GM12892 (cell line): ENCODE measurements around the gene HSPA1L.
"Not testable (repeated sequence)": the region's sequence is repeated elsewhere in the genome, so short reads cannot be mapped to it uniquely, and the experiment has no call there.

Experiments
- DNase-seq: peaks from one replicate; pipeline ENCODE4 v3.0.0; 2011; ENCODE audit not compliant: insufficient read length
- FAIRE-seq: peaks from 2 replicates; lab custom pipeline; 2011; peaks lifted over from hg19 to GRCh38; lab: Jason Lieb, UNC
- POLR2A ChIP-seq: IDR thresholded peaks from 2 replicates; pipeline ENCODE4 v1.6.1; 2011; ENCODE audit warnings: low read depth, low read length, control low read depth
- POLR2AphosphoS5 ChIP-seq: IDR thresholded peaks from 2 replicates; pipeline ENCODE4 v1.6.1; 2011; ENCODE audit warnings: low read depth, low read length, control low read depth
- TAF1 ChIP-seq: IDR thresholded peaks from 2 replicates; pipeline ENCODE4 v1.6.1; 2011; ENCODE audit warnings: low read depth, mild to moderate bottlenecking, control low read depth, low read length, borderline replicate concordance

HSPA1L gene

GRCh38 chr6:31834367-31835250 is 19.5 kb upstream of the HSPA1L start:
- TF ChIP-seq POLR2A, result peak; percentile 100
- TF ChIP-seq POLR2AphosphoS5, result peak; percentile 100
- TF ChIP-seq TAF1, result peak; percentile 93
- DNase-seq (peak; percentile 80), FAIRE-seq (no peak)

DNA sequence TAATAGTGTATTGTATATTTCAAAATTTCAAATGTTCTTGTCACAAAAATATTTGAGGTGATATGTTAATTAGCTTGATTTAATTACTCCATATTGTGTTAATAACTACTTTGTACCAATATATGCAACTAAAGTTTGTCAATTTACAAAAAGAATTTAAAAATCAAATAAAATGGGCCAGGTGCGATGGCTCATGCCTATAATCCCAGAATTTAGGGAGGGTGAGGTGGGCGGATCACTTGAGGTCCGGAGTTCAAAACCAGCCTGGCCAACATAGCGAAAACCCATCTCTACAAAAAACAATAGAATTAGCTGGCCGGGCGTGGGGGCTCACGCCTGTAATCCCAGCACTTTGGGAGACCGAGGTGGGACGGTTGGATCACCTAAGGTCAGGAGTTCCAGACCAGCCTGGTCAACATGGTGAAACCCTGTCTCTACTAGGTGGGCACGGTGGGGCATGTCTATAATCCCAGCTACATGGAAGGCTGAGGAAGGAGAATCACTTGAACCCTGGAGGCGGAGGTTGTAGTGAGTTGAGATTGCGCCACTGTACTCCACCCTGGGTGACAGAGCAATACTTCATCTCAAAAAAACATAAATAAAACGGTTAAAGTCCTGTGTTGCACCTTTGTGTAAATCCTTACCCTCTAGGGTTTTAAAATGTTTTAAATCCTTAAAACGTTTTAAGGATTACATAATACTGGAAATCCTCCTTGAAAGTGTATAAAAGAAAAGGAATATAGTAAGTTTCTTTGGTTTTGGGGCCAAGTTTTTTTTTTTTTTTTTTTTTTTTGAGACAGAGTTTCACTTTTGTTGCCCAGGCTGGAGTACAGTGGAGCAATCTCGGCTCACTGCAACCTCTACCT is 16.5 kb upstream of the HSPA1L start:
- TF ChIP-seq POLR2AphosphoS5 (no peak), TAF1 (no peak), POLR2A (no peak)
- FAIRE-seq (no peak), DNase-seq (no peak)

- DNase-seq (no peak), FAIRE-seq (no peak)
- TF ChIP-seq TAF1 (no peak), POLR2A (no peak), POLR2AphosphoS5 (no peak)
Measured at GRCh38 chr6:31830886-31831335, 15.8 kb upstream of the HSPA1L start.

DNA sequence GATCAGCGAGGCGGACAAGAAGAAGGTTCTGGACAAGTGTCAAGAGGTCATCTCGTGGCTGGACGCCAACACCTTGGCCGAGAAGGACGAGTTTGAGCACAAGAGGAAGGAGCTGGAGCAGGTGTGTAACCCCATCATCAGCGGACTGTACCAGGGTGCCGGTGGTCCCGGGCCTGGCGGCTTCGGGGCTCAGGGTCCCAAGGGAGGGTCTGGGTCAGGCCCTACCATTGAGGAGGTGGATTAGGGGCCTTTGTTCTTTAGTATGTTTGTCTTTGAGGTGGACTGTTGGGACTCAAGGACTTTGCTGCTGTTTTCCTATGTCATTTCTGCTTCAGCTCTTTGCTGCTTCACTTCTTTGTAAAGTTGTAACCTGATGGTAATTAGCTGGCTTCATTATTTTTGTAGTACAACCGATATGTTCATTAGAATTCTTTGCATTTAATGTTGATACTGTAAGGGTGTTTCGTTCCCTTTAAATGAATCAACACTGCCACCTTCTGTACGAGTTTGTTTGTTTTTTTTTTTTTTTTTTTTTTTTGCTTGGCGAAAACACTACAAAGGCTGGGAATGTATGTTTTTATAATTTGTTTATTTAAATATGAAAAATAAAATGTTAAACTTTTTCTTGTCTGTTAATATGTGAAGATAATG is 14.7 kb upstream of the HSPA1L start:
- TF ChIP-seq POLR2A, result no peak
- TF ChIP-seq TAF1, result no peak
- no peak for TF ChIP-seq POLR2AphosphoS5
- FAIRE-seq, result no peak
- DNase-seq, result no peak

DNA sequence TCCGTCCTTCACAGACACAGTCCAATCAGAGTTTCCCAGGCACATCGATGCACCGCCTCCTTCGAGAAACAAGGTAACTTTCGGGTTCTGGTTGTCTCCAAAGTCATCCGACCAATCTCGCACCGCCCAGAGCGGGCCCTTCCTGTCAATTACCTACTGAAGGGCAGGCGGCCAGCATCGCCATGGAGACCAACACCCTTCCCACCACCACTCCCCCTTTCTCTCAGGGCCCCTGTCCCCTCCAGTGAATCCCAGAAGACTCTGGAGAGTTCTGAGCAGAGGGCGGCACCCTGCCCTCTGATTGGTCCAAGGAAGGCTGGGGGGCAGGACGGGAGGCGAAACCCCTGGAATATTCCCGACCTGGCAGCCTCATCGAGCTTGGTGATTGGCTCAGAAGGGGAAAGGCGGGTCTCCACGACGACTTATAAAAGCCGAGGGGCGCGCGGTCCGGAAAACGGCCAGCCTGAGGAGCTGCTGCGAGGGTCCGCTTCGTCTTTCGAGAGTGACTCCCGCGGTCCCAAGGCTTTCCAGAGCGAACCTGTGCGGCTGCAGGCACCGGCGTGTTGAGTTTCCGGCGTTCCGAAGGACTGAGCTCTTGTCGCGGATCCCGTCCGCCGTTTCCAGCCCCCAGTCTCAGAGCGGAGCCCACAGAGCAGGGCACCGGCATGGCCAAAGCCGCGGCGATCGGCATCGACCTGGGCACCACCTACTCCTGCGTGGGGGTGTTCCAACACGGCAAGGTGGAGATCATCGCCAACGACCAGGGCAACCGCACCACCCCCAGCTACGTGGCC is 12.4 kb upstream of the HSPA1L start, which contains the start of gene HSPA1B:
TSS of gene HSPA1B (plus strand) at position 453 of the 794 bp plus-strand sequence. CDS start at position 666, 213 bp downstream.
- DNase-seq, result peak; percentile 84
- TF ChIP-seq POLR2AphosphoS5 (peak; percentile 96), POLR2A (peak; percentile 99), TAF1 (no peak)
- peak; percentile 67 for FAIRE-seq

DNA sequence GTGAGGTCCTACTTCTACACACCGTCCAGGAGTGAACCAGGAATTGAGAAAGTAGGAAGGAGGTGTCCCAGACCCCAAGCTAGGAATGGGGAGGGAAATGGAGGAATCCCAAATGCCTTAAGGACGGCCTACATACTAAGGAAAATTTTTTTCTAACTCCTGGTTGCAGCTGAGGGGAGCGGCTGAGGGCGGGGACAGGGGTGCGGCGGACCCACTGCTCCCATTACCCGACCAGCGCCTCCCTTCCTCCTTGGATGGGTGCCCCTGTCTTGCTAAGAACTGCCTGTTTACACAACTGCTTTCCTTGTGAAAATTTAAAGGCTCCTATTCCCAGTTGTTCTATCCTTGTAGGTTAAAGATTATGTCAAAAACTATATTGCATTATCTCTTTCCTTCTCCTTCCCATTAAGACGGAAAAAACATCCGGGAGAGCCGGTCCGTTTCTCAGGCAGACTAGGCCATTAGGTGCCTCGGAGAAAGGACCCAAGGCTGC is 11.8 kb upstream of the HSPA1L start:
- peak; percentile 51 for DNase-seq
- TF ChIP-seq POLR2A (no peak), TAF1 (0 out of 2 replicates have a peak, but pooled peaks have one; percentile 6)
- no peak for FAIRE-seq

- TF ChIP-seq POLR2AphosphoS5 (no peak), POLR2A (no peak), TAF1 (no peak)
- no peak for FAIRE-seq
- no peak for DNase-seq
Measured at GRCh38 chr6:31825553-31825952, 10.5 kb upstream of the HSPA1L start.

- DNase-seq, FAIRE-seq: not testable (repeated sequence)
Measured at GRCh38 chr6:31823592-31824196, 8.6 kb upstream of the HSPA1L start.

GRCh38 chr6:31822036-31822821 is 7.1 kb upstream of the HSPA1L start:
- FAIRE-seq (peak; percentile 72), DNase-seq (peak; percentile 55)
- 0 out of 2 replicates have a peak, but pooled peaks have one; percentile 33 for TF ChIP-seq TAF1
- no peak for TF ChIP-seq POLR2A
- 0 out of 2 replicates have a peak, but pooled peaks have one; percentile 1 for TF ChIP-seq POLR2AphosphoS5

GRCh38 chr6:31821301-31822035 is 6.4 kb upstream of the HSPA1L start:
- DNase-seq, result peak; percentile 67
- peak; percentile 63 for FAIRE-seq
- TF ChIP-seq POLR2A, result peak; percentile 81; the same call in 1 of the 2 replicates
- TF ChIP-seq POLR2AphosphoS5, result peak; percentile 53; the same call in 1 of the 2 replicates
- TF ChIP-seq TAF1, result peak; percentile 32; the same call in 1 of the 2 replicates

DNA sequence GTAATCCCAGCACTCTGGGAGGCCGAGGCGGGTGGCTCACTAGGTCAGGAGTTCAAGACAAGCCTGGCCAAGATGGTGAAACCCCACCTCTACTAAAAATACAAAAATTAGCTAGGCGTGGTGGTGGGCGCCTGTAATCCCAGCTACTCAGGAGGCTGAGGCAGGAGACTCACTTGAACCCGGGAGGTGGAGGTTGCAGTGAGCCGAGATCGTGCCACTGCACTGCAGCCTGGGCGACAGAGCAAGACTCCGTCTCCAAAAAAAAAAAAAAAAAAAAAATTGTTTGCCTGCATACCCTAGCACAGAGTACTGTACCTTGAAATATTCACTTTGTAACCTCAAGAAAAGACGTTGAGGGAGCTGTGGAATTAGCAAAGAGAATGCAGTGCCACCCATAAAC is 5.3 kb upstream of the HSPA1L start:
- not testable (repeated sequence) for DNase-seq, FAIRE-seq
